A673 (cell line): ENCODE results near the gene DUSP19. TPM values are rescaled to one million over a fixed set of nuclear protein-coding genes. Genes with fewer than 3 reads are reported as not detected.

Experiments used
- BruUV-seq: library from RNA; stranded (reverse); fragments of 400-500 nt; replicated peaks from 2 replicates; lab custom pipeline; 2021; lab: Mats Ljungman, UMichigan
- CTCF ChIA-PET: fragments of 300-600 bp; sonication (Branson Sonifier 250); formaldehyde crosslinking; loops from one replicate; lab custom pipeline; 2022; ENCODE audit warnings: antibody characterized with exemption; lab: Charles Lee
- POLR2A ChIA-PET: fragments of 300-600 bp; sonication (Branson Sonifier 250); formaldehyde crosslinking; loops from one replicate; lab custom pipeline; 2022; ENCODE audit warnings: antibody characterized with exemption; ENCODE audit not compliant: low non-redundant PET; lab: Charles Lee
- DNase-seq: peaks from one replicate; pipeline ENCODE4 v3.0.0-alpha.2; 2015; ENCODE audit warnings: low spot score
- H3K27ac ChIP-seq: fragments of 200-600 bp; sonication (generic); 2 replicates; pipeline ENCODE4 v1.5.1; 2016; ENCODE audit warnings: mixed run types, low read depth, mild to moderate bottlenecking, mixed read lengths, antibody characterized with exemption, low read length; ENCODE audit not compliant: poor library complexity, severe bottlenecking
- H3K27me3 ChIP-seq: fragments of 200-600 bp; sonication (generic); replicated peaks from 2 replicates; pipeline ENCODE4 v1.6.1; 2017; ENCODE audit warnings: mixed run types, low read depth, mild to moderate bottlenecking, mixed read lengths, antibody characterized with exemption, low read length; ENCODE audit not compliant: insufficient read depth, poor library complexity
- H3K36me3 ChIP-seq: fragments of 200-600 bp; sonication (generic); 2 replicates; pipeline ENCODE4 v1.6.1; 2016; ENCODE audit warnings: mixed run types, mild to moderate bottlenecking, mixed read lengths, antibody characterized with exemption, low read length; ENCODE audit not compliant: insufficient read depth, poor library complexity, severe bottlenecking
- H3K4me1 ChIP-seq: fragments of 200-600 bp; sonication (generic); 2 replicates; pipeline ENCODE4 v1.6.1; 2017; ENCODE audit warnings: mixed run types, mild to moderate bottlenecking, mixed read lengths, antibody characterized with exemption, low read length; ENCODE audit not compliant: insufficient read depth, poor library complexity, severe bottlenecking
- H3K4me3 ChIP-seq: fragments of 200-600 bp; sonication (generic); 2 replicates; pipeline ENCODE4 v1.5.1; 2016; ENCODE audit warnings: low read depth, mixed run types, mild to moderate bottlenecking, mixed read lengths, low read length; ENCODE audit not compliant: poor library complexity, severe bottlenecking
- H3K9me3 ChIP-seq: fragments of 200-600 bp; sonication (generic); 2 replicates; pipeline ENCODE4 v1.6.1; 2016; ENCODE audit warnings: mixed run types, low read depth, mild to moderate bottlenecking, mixed read lengths, antibody characterized with exemption, low read length; ENCODE audit not compliant: poor library complexity, severe bottlenecking
- EZH2 ChIP-seq: fragments of 200-600 bp; sonication (generic); IDR thresholded peaks from 2 replicates; pipeline ENCODE4 v1.6.1; 2017; ENCODE audit warnings: borderline replicate concordance, low read depth, mild to moderate bottlenecking, mixed read lengths, antibody characterized with exemption, low read length; ENCODE audit not compliant: poor library complexity, severe bottlenecking
- intact Hi-C: fragments of 100-400 bp; cut with micrococcal nuclease; formaldehyde crosslinking; loops from one replicate; pipeline ENCODE4 v1.10.0; 2022; ENCODE audit not compliant: unreplicated experiment
- total RNA-seq: library from RNA; stranded (reverse); gene quantifications from 2 replicates; pipeline ENCODE4 v1.2.3, GENCODE V29; 2021
- TF ChIP-seq, protein P1 (sequence below): fragments of 300-800, 200-600 bp; sonication (generic); conservative IDR thresholded peaks from 2 replicates; pipeline ENCODE4 v1.5.1; 2017; ENCODE audit warnings: low read depth, mild to moderate bottlenecking, antibody characterized with exemption, low read length, moderate library complexity, mixed read lengths

Gene DUSP19
- total RNA-seq, 1 experiment from 2014 or later, result 5.2 TPM

DNA sequence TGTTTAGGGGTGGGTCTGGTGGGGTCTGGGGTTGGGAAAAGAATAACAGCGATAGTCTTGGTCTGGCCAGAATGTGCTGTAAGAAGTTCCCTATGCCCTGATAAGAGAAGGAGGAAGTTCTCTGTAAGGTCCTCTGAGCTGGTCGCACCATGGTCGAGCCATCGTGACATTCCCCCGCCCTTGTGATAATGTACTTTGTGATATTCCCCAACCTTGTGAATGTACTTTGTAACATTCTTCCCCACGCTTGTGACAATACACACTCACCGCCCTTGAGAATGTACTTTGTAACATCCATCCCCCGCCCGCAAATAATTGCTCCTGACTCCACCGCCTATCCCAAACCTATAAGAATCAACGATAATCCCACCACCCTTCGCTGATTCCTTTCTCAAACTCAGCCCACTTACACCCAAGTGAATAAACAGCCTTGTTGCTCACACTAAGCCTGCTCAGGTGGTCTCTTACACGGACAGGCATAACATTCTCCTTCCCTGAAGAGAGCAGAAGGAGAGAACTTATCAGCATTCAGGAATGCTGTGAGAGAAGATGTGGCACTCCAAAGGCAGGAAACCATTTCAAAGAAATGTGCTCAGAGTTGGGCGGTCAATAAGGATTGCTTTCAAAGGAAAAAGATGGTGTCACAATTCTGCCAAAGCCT, 17.8 kb upstream of the DUSP19 start:
- TF ChIP-seq, protein P1, sequence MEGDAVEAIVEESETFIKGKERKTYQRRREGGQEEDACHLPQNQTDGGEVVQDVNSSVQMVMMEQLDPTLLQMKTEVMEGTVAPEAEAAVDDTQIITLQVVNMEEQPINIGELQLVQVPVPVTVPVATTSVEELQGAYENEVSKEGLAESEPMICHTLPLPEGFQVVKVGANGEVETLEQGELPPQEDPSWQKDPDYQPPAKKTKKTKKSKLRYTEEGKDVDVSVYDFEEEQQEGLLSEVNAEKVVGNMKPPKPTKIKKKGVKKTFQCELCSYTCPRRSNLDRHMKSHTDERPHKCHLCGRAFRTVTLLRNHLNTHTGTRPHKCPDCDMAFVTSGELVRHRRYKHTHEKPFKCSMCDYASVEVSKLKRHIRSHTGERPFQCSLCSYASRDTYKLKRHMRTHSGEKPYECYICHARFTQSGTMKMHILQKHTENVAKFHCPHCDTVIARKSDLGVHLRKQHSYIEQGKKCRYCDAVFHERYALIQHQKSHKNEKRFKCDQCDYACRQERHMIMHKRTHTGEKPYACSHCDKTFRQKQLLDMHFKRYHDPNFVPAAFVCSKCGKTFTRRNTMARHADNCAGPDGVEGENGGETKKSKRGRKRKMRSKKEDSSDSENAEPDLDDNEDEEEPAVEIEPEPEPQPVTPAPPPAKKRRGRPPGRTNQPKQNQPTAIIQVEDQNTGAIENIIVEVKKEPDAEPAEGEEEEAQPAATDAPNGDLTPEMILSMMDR, result no peak
- no peak for TF ChIP-seq EZH2
- Histone ChIP-seq H3K4me1 (no peaks in the 10 kb centered on the region), H3K27ac (no peak overlapping the region), H3K27me3 (no peaks in the 10 kb centered on the region), H3K36me3 (no peaks in the 10 kb centered on the region), H3K9me3 (no peaks in the 10 kb centered on the region), H3K4me3 (no peak overlapping the region)
- DNase-seq, result no peak
- ChIA-PET CTCF (no interaction called here), POLR2A (no interaction called here)
- no TSS peak for BruUV-seq
- intact Hi-C loops, result no loop called here

DNA sequence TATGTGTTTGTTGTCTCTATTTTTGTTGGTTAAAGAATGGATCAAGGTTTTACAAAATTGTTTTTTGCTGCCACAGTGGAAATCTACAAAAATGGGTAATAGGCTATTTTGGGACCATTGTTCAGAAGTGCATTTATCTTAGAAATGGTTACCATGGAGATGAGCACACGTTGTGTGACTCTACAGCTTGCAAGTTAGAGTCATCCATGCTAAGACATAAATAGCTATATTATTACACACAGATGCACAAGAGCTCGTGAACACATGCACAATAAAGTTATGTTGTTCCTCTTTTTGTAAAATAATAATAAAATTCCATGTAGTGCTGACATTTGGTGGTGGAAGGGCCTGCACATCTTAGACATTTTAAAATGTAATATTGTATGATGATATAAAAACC, 15.5 kb upstream of the DUSP19 start:
- Histone ChIP-seq H3K9me3 (no peaks in the 10 kb centered on the region), H3K4me1 (no peaks in the 10 kb centered on the region), H3K27ac (no peak overlapping the region), H3K27me3 (no peaks in the 10 kb centered on the region), H3K36me3 (no peaks in the 10 kb centered on the region), H3K4me3 (no peak overlapping the region)
- ChIA-PET POLR2A (no interaction called here), CTCF (no interaction called here)
- no TSS peak for BruUV-seq
- DNase-seq, result peak; percentile 14
- intact Hi-C loops, result no loop called here
- TF ChIP-seq, protein P1, result no peak
- no peak for TF ChIP-seq EZH2

DNA sequence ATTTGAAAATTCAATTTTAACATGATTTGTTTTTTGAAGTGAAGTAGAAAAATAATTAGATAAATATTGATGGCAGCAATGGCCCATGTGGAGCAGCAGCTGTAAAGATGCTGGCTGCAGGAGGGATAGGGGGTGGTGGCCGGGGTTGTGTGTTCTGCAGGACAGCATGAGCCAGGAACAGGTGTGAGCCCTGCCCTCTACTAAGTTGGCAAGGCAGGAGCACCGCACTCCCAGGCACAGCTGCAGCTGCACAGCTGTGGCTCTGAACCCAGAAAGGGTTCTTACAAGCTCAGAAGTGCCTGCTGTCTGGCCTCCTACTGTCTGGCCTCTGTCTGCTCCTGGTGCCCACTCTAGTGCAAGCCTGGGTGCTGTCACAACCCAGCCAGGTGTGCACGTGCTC, 10.0 kb upstream of the DUSP19 start:
- no peak for TF ChIP-seq EZH2
- TF ChIP-seq, protein P1, result no peak
- POLR2A ChIA-PET, result no interaction called here
- Histone ChIP-seq H3K4me1 (no peaks in the 10 kb centered on the region), H3K27me3 (no peaks in the 10 kb centered on the region), H3K4me3 (no peak overlapping the region), H3K36me3 (no peaks in the 10 kb centered on the region), H3K9me3 (peaks cover 12% of the 10 kb centered on the region), H3K27ac (no peak overlapping the region)
- CTCF ChIA-PET, result no interaction called here
- no peak for DNase-seq
- BruUV-seq, result no TSS peak
- intact Hi-C loops, result no loop called here
